GM12892 (cell line): Measurements from ENCODE around the gene PSMB7.

Experiments
- DNase-seq: peaks from one replicate; pipeline ENCODE4 v3.0.0; 2011; ENCODE audit not compliant: insufficient read length
- FAIRE-seq: peaks from 2 replicates; lab custom pipeline; 2011; peaks lifted over from hg19 to GRCh38; lab: Jason Lieb, UNC
- POLR2A ChIP-seq: IDR thresholded peaks from 2 replicates; pipeline ENCODE4 v1.6.1; 2011; ENCODE audit warnings: low read depth, low read length, control low read depth
- POLR2AphosphoS5 ChIP-seq: IDR thresholded peaks from 2 replicates; pipeline ENCODE4 v1.6.1; 2011; ENCODE audit warnings: low read depth, low read length, control low read depth
- TAF1 ChIP-seq: IDR thresholded peaks from 2 replicates; pipeline ENCODE4 v1.6.1; 2011; ENCODE audit warnings: low read depth, mild to moderate bottlenecking, control low read depth, low read length, borderline replicate concordance

PSMB7 gene

GRCh38 chr9:124399323-124399967 lies 15.8 kb downstream of the PSMB7 start:
- DNase-seq (no peak), FAIRE-seq (no peak)
- no peak for TF ChIP-seq POLR2AphosphoS5
- TF ChIP-seq POLR2A = no peak
- no peak for TF ChIP-seq TAF1

DNA sequence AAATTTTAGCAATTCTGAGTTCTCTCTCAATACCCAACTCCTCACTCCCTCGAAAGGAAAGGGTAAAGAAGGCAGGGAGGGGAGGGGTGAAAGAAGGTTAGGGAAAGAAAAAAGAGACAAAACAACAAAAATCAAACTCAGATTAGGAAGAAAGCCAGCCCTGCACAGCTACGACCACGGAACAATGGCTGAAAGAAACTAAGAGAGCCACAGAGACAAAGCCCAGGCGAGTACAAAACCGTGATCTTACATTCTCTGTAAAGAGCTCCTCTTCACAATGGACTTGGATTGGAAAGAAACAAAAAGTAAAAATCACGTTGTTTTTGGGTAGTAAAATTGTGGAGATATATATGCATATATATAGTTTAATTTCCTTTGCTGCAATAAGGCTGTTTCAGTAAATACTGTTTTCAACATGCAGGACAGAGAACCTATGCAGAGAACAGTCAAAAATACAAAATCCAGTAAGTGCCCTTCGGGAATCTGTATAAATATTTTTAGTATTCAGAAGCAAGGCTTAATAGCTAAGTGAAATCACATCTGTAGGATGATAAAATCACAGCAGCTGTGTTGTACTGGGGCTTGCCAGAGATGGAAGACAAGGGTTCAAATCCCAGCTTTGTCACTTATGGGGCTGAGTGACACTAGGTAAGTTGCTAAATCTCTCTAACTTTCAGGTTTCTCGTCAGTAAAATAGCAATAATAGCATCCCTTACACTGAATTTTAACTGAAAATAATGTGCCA lies 16.9 kb downstream of the PSMB7 start:
- FAIRE-seq = no peak
- DNase-seq = no peak
- TF ChIP-seq POLR2AphosphoS5 (no peak), TAF1 (no peak), POLR2A (no peak)

- FAIRE-seq = no peak
- TF ChIP-seq POLR2A (no peak), TAF1 (no peak), POLR2AphosphoS5 (no peak)
- no peak for DNase-seq
Observed at GRCh38 chr9:124395826-124396225, 19.4 kb downstream of the PSMB7 start.

DNA sequence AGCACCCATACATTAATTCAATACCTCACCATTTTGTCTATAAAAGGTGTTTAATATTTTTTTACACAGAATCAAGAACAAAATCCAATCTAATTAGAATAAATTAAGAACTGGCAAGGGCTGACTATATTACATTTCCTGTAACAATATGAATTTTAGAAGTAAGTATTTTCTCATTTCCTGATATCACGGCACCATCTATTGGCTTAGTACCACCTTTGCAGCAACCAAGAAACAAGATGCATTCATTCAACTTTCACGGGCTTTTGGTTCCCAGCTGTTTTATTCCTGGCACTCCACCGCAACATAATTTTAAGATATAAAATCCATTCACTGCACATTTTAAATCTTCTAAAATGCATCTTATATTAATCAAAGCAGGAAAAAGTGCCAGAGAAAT lies 20.6 kb downstream of the PSMB7 start:
- no peak for TF ChIP-seq POLR2A
- FAIRE-seq (no peak), DNase-seq (no peak)

- DNase-seq (no peak), FAIRE-seq (no peak)
- no peak for TF ChIP-seq TAF1
- TF ChIP-seq POLR2A = no peak
- TF ChIP-seq POLR2AphosphoS5 = no peak
Observed at GRCh38 chr9:124394167-124394566, 21.1 kb downstream of the PSMB7 start.

DNA sequence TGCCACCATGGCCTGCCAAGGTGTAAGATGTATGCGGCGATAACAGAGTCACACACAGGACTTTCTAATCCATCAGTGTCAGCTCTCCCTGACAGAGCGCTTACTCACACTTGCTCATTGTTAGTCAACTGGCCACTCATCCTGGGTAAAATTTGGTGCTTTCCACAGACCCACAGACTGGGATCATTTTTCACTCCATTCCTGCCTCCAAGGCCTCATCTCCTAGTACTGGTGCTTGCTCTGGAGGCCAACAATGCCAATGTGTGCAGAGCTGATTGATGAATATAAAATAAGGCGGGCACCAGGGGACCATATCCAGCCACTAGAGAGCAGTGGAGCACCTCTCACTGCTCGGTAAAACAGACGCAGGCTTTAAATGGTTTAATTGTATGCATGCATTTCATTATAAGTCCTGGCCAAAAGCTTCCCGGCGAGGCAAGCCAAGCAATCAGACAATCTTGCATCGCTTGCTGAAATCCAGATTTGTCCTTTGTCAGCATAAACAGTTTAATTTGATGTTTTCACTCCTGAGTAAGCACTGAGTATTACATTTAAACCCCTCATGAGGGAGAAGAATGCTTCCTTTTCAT lies 22.3 kb downstream of the PSMB7 start:
- TF ChIP-seq POLR2A (no peak), TAF1 (no peak), POLR2AphosphoS5 (no peak)
- no peak for DNase-seq
- no peak for FAIRE-seq

DNA sequence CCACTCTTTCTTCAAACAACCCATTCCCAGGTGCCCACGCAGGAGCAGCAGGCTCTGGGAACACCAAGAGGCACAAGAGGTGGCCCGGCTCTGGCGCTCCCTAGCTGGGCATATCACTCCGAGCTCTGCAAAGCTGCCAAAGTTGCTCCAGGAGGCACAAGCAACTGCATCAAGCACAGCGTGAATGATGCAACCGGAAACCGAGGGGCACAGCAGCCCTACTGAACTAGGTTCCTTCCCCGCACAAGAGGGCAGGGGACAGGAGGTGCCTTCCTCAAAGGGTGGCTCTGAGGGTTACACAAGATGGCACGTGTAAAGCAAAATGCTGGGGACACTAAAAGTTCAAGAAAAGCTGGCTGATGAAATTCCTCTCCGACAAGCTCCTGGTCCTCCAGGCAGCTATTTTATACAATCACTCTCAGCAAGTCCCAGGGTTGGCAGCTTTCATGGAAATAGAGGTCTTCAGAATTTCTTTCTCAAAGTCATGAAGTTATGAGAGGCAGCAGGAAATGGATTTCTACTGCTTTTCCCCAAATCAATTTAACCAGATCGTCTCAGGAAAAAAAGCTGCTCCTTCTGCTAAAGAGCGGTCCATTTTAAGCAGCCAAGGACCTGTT lies 22.9 kb downstream of the PSMB7 start:
- no peak for FAIRE-seq
- no peak for DNase-seq
- TF ChIP-seq POLR2A (no peak), POLR2AphosphoS5 (no peak), TAF1 (no peak)

DNA sequence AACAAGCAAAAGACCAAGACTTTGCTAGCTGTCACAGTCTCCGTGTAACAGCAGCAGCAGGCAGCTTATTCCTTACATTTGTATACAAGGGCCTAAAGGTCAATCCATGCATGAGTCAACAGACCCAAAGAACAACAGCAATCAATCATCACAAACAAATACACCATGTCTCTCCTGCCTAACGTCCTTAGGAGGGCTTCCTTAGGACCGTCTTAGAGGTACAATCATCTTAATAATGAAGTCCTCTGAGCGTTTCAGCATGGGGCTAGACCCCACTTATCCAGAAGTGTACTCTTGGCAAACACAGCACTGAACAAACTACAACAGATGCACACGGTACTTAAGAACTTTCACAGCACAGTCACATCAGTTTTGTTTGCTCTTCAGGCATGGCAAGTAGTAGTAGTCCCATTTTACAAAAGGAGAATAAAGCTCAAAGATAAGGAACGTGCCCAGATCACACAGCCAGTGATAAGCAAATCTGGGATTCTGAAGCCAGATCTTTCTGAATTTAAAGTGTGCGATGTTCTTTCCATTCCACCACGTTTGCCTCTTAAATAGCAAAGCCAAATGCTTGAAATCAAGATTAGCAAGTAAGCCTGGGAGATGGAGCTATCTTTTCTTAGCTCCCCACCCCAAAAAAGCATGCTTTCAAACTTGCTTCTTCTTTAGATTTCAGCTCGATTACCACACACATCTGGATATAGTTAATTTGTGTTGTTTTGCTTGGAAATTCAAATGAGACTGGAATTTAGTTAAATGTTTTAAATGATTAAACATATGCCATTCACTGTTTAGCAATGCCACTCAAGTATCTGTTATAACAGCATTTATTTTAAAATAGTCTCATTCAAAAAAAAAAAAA lies 24.2 kb downstream of the PSMB7 start:
- no peak for DNase-seq
- FAIRE-seq = no peak
- no peak for TF ChIP-seq TAF1

DNA sequence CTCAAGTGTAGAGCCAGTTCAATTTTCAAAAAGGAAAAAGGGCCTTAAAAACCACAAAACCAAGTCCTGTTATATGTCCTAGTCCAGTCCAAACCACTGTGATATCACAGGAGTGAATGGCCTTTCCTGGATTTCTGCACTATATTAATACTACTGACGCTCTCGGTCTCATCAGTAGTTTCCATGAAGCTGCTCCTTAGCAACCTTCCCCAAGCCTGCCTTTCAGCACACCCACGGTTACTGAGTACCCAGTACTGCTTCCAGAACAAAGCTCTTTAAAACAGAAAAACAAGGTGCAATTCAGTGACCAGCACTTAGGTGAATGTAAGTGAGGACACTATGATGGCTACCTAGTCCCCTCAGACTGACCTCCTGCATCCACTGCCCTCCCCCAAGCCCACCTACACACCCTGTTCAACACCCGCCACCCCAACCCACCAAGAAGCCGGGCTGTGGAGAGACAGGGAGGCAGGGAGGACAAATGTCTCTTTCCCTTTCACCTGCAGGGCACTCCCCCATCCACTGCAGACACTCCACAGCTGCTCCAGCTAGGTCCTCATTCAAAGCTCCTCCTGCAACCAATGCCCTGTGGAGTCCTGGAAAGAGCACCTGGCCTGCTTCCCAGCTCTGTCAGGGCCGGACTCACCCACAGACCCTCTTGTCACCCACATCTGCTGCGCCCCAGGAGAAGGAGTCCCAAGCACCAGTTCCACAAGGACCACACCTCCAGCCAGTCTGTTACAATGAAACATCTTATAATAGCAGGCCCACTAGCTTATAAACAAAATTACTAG lies 25.9 kb downstream of the PSMB7 start:
- no peak for TF ChIP-seq POLR2AphosphoS5
- no peak for TF ChIP-seq POLR2A
- TF ChIP-seq TAF1 = no peak
- FAIRE-seq (no peak), DNase-seq (no peak)

DNA sequence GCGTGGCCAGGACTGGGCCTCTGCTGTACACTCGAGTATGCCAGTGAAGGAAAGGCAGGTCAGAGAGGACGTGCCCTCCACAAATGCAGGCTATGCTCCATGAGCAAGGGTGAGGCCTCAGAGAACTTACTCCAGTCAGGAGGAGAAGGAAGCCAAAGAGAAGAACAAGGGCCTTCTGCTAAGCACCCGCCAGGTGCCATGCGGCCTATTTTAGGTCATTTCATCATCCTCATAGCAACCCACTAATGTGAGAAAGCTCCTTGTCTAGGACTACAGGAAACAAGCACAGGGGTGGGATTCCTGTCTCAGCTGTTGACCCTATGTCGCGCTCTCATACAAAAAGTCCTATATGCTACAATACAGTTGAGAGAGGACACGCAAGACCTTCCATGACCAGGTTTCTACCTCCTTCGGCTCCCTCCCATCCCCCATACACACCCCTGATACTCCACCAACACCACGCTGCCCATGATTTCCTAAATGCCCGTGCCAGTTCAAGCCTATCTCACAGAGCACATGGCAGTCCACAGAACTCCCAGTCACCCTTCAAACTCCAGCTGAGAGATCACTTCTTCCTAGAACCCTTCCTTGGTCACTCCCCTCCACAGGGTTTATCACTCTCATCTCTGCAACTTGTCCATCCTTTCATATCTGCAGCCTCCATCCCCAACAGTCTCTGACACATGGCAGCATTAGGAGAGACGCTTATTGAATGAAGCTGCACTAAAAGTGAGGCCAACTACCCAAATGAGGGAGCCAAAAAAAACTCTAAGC lies 26.8 kb downstream of the PSMB7 start:
- TF ChIP-seq POLR2A = no peak
- no peak for TF ChIP-seq POLR2AphosphoS5
- no peak for TF ChIP-seq TAF1
- DNase-seq (no peak), FAIRE-seq (no peak)
